ENCODE measurements around the gene FAM193A.
"Not testable (repeated sequence)": the region's sequence is repeated elsewhere in the genome, so short reads cannot be mapped to it uniquely, and the experiment has no call there.

Gene FAM193A

DNA sequence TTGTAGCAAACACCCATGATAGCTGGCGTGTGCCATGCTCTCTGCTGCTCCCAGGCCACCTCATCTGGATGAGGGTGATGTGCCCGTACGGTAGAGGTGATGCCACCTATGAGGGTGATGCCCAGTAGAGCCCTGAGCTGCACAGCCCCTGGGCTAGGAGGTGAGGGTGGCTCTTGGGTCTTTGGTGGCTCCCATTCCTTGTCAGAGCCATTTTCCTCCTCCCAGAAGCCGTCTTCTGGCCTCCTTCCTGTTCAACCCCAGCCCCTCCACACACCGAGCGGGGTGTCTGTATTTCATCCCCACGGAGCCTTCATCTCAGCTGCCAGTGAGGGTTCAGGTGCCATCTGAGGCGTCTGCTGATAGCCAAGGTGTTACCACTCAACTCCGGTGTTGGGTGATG, 231.7 kb downstream of the FAM193A start:
- H3K27ac ChIP-seq: no peak overlapping the region
- no peak for DNase-seq (ENCODE audit: low spot score)
- ChIA-PET POLR2A (ENCODE audit: low non-redundant PET) (no interaction called here), CTCF (no interaction called here)
- TF ChIP-seq, protein P1, sequence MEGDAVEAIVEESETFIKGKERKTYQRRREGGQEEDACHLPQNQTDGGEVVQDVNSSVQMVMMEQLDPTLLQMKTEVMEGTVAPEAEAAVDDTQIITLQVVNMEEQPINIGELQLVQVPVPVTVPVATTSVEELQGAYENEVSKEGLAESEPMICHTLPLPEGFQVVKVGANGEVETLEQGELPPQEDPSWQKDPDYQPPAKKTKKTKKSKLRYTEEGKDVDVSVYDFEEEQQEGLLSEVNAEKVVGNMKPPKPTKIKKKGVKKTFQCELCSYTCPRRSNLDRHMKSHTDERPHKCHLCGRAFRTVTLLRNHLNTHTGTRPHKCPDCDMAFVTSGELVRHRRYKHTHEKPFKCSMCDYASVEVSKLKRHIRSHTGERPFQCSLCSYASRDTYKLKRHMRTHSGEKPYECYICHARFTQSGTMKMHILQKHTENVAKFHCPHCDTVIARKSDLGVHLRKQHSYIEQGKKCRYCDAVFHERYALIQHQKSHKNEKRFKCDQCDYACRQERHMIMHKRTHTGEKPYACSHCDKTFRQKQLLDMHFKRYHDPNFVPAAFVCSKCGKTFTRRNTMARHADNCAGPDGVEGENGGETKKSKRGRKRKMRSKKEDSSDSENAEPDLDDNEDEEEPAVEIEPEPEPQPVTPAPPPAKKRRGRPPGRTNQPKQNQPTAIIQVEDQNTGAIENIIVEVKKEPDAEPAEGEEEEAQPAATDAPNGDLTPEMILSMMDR (conservative IDR thresholded peaks at IDR 0.05; ENCODE audit: low read depth): no peak

DNA sequence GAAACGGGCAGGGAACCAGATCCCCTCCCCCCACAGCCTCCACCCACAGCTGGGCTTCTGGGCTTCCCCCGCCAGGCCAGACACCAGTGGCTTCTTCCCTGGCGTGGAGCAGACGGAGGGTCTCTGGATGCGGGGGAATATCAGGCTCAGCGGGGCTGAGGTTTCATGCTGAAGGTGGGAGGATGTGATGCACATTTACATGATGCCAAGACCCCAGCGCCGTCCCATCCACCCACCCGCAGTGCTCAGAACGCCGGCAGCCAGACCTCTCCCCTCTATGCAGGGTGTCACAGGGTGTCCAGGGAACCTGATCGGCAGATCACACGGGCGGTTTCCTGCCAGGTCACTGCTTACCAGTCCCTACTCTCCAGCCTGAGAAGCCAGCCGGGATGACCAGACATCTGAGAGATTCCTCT, 232.5 kb downstream of the FAM193A start:
- H3K27ac ChIP-seq: no peak overlapping the region
- TF ChIP-seq, protein P1 (conservative IDR thresholded peaks at IDR 0.05; ENCODE audit: low read depth): no peak
- ChIA-PET CTCF (no interaction called here), POLR2A (ENCODE audit: low non-redundant PET) (no interaction called here)
- DNase-seq (ENCODE audit: low spot score): no peak

DNA sequence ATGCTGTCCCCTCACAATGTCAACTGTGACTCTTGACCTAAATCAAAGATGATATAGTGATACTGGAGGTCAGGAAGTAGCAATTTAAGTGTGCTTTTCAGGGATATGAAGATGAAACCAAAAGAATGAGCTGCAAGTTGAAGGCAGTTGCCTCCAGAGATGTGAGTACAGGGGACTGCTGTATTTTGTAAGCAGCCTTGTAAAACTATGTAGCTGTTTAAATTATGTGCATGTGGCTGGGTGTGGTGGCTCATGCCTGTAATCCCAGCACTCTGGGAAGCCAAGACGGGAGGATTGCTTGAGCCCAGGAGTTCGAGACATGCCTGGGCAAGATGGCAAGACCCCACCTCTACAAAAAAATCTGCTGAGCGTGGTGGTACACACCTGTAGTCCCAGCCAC, 234.8 kb downstream of the FAM193A start:
- H3K27ac ChIP-seq: no peak overlapping the region
- ChIA-PET CTCF (no interaction called here), POLR2A (ENCODE audit: low non-redundant PET) (no interaction called here)
- TF ChIP-seq, protein P1 (conservative IDR thresholded peaks at IDR 0.05; ENCODE audit: low read depth): no peak
- no peak for DNase-seq (ENCODE audit: low spot score)

DNA sequence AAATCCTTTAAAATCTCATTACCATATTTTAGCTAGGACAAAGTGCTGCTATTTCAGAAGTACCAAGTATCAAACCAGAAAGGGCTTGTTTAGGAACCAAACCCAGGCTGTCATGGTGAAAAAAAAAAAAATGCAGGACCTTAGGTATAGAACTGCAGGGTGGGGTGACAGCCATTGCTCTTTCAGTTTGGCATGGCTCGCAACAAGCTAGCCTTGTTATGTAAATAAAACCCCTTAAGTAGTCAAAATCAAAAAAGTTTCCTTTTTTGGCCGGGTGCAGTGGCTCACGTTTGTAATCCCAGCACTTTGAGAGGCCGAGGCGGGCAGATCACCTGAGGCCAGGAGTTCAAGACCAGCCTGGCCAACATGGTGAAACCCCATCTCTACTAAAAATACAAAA, 244.2 kb downstream of the FAM193A start:
- CTCF ChIA-PET; DNase-seq (ENCODE audit: low spot score); POLR2A ChIA-PET (ENCODE audit: low non-redundant PET); H3K27ac ChIP-seq: not testable (repeated sequence)

DNA sequence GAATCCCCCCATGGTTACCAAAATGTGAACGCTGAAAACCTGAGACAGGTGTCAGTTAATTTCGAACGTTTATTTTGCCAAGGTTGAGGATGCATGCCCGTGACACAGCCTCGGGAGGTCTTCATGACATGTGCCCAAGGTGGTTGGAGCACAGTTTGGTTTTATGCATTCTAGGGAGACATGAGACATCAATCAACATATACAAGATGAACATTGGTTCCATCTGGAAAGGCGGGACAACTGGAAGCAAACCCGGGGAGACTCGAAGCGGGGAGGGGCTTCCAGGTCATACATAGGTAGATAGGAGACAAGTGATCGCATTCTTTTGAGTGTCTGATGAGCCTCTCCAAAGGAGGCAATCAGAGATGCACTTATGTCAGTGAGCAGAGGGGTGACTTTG, 245.5 kb downstream of the FAM193A start:
- ChIA-PET CTCF (no interaction called here), POLR2A (ENCODE audit: low non-redundant PET) (no interaction called here)
- no peak overlapping the region for H3K27ac ChIP-seq
- no peak for DNase-seq (ENCODE audit: low spot score)
- TF ChIP-seq, protein P1 (conservative IDR thresholded peaks at IDR 0.05; ENCODE audit: low read depth): no peak
